OCI-LY7 (cell line): ENCODE measurements around the gene IFNA1. TPM values are rescaled to one million over a fixed set of nuclear protein-coding genes. Genes with fewer than 3 reads are reported as not detected.

Experiments
- BruUV-seq: library from RNA; stranded (reverse); fragments of 400-500 nt; replicated peaks from 2 replicates; lab custom pipeline; 2021; lab: Mats Ljungman, UMichigan
- CTCF ChIA-PET: fragments of 300-600 bp; sonication (Branson Sonifier 250); formaldehyde crosslinking; loops from one replicate; lab custom pipeline; 2022; ENCODE audit warnings: antibody characterized with exemption; ENCODE audit not compliant: unreplicated experiment; lab: Charles Lee
- POLR2A ChIA-PET: fragments of 300-600 bp; sonication (Branson Sonifier 250); formaldehyde crosslinking; loops from one replicate; lab custom pipeline; 2022; ENCODE audit warnings: antibody characterized with exemption; lab: Charles Lee
- DNase-seq: peaks from one replicate; pipeline ENCODE4 v3.0.0-alpha.2; 2015; ENCODE audit warnings: low spot score
- H2AFZ ChIP-seq: fragments of 200-600 bp; sonication (generic), shearing (Covaris generic); 2 replicates; pipeline ENCODE4 v1.6.1; 2014; ENCODE audit warnings: mild to moderate bottlenecking, antibody characterized with exemption, low read length, moderate library complexity
- H3K27ac ChIP-seq: fragments of 200-600 bp; sonication (generic); 2 replicates; pipeline ENCODE4 v1.5.1; 2014; ENCODE audit warnings: mixed run types, low read depth, mild to moderate bottlenecking, moderate library complexity, low read length, inconsistent platforms; ENCODE audit not compliant: poor library complexity, severe bottlenecking
- H3K36me3 ChIP-seq: fragments of 200-600 bp; sonication (generic); 2 replicates; pipeline ENCODE4 v1.6.1; 2014; ENCODE audit warnings: mild to moderate bottlenecking, antibody characterized with exemption, low read length, moderate library complexity, mixed read lengths; ENCODE audit not compliant: insufficient read depth
- H3K4me1 ChIP-seq: fragments of 200-600 bp; sonication (generic); 2 replicates; pipeline ENCODE4 v1.5.1; 2014; ENCODE audit warnings: mild to moderate bottlenecking, low read length; ENCODE audit not compliant: insufficient read depth, poor library complexity, severe bottlenecking
- H3K4me2 ChIP-seq: fragments of 200-600 bp; sonication (generic); 2 replicates; pipeline ENCODE4 v1.6.1; 2014; ENCODE audit warnings: mild to moderate bottlenecking, low read length
- H3K4me3 ChIP-seq: fragments of 200-600 bp; sonication (generic); 2 replicates; pipeline ENCODE4 v1.5.1; 2014; ENCODE audit warnings: mild to moderate bottlenecking, low read depth, low read length; ENCODE audit not compliant: poor library complexity, severe bottlenecking
- H3K79me2 ChIP-seq: fragments of 200-600 bp; sonication (generic); 2 replicates; pipeline ENCODE4 v1.6.1; 2016; ENCODE audit warnings: low read depth, mild to moderate bottlenecking, low read length, moderate library complexity, mixed read lengths; ENCODE audit not compliant: insufficient read depth
- H3K9me2 ChIP-seq: fragments of 200-600 bp; sonication (generic); 2 replicates; pipeline ENCODE4 v1.6.1; 2016; ENCODE audit warnings: mild to moderate bottlenecking, low read length, mixed read lengths; ENCODE audit not compliant: insufficient read depth
- H3K9me3 ChIP-seq: fragments of 200-600 bp; sonication (generic); 2 replicates; pipeline ENCODE4 v1.6.1; 2014; ENCODE audit warnings: mild to moderate bottlenecking, mixed run types, low read length, mixed read lengths
- H4K20me1 ChIP-seq: fragments of 200-600 bp; sonication (generic); 2 replicates; pipeline ENCODE4 v1.6.1; 2014; ENCODE audit warnings: mild to moderate bottlenecking, antibody characterized with exemption, low read length, moderate library complexity, mixed read lengths; ENCODE audit not compliant: insufficient read depth
- CTCF ChIP-seq: fragments of 200-600 bp; sonication (generic); conservative IDR thresholded peaks from 2 replicates; pipeline ENCODE4 v1.5.1; 2014; ENCODE audit warnings: mild to moderate bottlenecking, antibody characterized with exemption, low read length, moderate library complexity, mixed read lengths
- EZH2phosphoT487 ChIP-seq: fragments of 200-600 bp; sonication (generic); IDR thresholded peaks from 2 replicates; pipeline ENCODE4 v1.6.1; 2018; ENCODE audit warnings: low read depth, borderline replicate concordance, mild to moderate bottlenecking, mixed run types, antibody characterized with exemption, low read length, moderate library complexity, mixed read lengths
- intact Hi-C: fragments of 100-400 bp; cut with micrococcal nuclease; formaldehyde crosslinking; loops from one replicate; pipeline ENCODE4 v1.10.0; 2022; ENCODE audit not compliant: unreplicated experiment
- total RNA-seq, 2 experiments: library from RNA; depleted of rRNA in 1 of 2; stranded (reverse); fragments of >200 nt in 1 of 2; shearing (Covaris generic) in 1 of 2; gene quantifications; 2 replicates each; pipeline ENCODE4 v1.2.3, GENCODE V29; 2014 to 2022

IFNA1 gene
- total RNA-seq, 2 experiments from 2014 or later, result not detected

DNA sequence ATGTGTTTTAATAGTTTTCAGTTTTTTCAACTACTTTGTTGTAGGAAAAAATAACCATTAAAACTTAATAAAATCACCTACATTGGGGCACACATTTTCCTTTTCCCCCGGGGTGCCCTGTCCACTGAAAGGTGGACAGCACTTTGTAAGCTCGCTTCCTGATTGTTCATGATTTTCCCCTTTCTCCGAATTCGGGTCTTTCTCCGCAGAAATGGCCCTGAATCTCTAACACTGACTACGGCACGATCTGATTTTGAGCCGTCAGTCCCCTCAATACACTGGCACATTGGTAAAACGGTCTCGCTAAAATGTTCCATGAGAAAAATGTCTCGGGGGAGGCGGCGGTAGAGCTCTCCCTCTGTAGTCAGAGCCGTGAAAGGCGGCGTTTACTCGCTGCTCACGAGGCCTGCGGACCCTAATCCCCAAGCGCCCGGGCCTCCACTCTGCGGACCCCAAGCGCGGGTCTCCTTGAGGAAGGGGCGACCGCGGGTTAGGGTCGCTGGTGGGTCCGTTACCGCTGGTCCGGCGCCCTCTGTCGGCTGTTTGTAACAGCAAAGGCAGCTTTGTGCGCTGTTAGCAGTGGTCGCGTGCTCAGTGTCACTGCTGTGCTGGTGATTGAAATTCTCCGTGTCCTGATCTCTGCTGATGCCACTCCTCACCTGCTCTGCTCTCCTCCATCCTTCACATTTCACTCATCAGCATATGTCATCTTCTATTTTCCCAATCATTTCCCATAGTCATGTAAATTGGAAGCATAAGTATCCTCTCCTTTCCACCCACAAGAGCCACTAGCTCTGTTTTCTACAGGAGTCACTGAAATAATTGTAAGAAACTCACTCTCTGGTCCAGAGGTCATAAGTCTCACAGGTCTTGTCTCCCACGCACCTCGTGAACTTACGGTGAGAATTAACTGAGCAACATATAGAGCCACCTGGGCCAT lies 44.2 kb upstream of the IFNA1 start:
- H3K9me2 ChIP-seq, result no peaks in the 10 kb centered on the region
- TF ChIP-seq CTCF (peak; percentile 82), EZH2phosphoT487 (no peak)
- no peak overlapping the region for H3K4me2 ChIP-seq
- intact Hi-C loops, result loop anchor here (1.0 kb wide), 2 partner anchors 70 to 78 kb away; no protein-coding TSS in a partner anchor
- no peaks in the 10 kb centered on the region for H3K79me2 ChIP-seq
- peak; percentile 32 for DNase-seq
- no peaks in the 10 kb centered on the region for H3K4me1 ChIP-seq
- no peaks in the 10 kb centered on the region for H3K36me3 ChIP-seq
- ChIA-PET CTCF (interaction anchor here (0.6 to 1.4 kb wide), 3 partner anchors 70 to 78 kb away, joined by 3 to 4 read pairs (median 4); no protein-coding TSS in a partner anchor), POLR2A (interaction anchor here (0.6 kb wide), 1 partner anchor 77 kb away, joined by 5 read pairs; no protein-coding TSS in a partner anchor)
- no peak overlapping the region for H3K4me3 ChIP-seq
- H4K20me1 ChIP-seq, result no peaks in the 10 kb centered on the region
- no TSS peak for BruUV-seq
- no peaks in the 10 kb centered on the region for H3K9me3 ChIP-seq
- H2AFZ ChIP-seq, result no peak overlapping the region
- no peak overlapping the region for H3K27ac ChIP-seq

- Histone ChIP-seq H3K9me3 (no peaks in the 10 kb centered on the region), H3K4me2 (no peak overlapping the region), H3K36me3 (no peaks in the 10 kb centered on the region), H3K4me3 (no peak overlapping the region), H2AFZ (no peak overlapping the region), H4K20me1 (no peaks in the 10 kb centered on the region), H3K4me1 (no peaks in the 10 kb centered on the region), H3K9me2 (no peaks in the 10 kb centered on the region), H3K27ac (no peak overlapping the region), H3K79me2 (no peaks in the 10 kb centered on the region)
- CTCF ChIA-PET, result no interaction called here
- POLR2A ChIA-PET, result no interaction called here
- intact Hi-C loops, result no loop called here
- DNase-seq, result no peak
- no TSS peak for BruUV-seq
- TF ChIP-seq EZH2phosphoT487, result no peak
- no peak for TF ChIP-seq CTCF
Observed at GRCh38 chr9:21398955-21399489, 41.2 kb upstream of the IFNA1 start.

DNA sequence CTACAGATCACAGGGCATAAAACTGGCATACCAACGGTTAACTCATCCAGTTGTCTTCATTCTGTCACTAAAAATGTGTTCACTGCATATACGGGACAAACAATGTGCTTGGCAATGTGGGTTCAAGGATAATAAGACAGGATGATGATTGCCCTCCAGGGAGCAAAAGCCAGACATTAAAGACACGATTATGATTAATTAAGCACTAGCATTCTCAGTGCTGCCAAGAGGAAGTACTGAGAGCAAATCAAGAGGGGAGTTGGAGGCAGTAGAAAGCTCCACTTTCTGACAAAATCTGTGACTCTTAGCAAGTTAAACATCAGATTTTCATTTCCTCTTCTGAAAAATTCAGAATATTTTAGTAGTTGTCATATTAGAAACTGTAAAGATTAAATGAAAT lies 40.3 kb upstream of the IFNA1 start:
- ChIA-PET CTCF (no interaction called here), POLR2A (no interaction called here)
- intact Hi-C loops, result no loop called here

More for the DNA sequence above, 40.3 kb upstream of the IFNA1 start:
- Histone ChIP-seq H3K9me3 (no peaks in the 10 kb centered on the region), H4K20me1 (no peaks in the 10 kb centered on the region), H3K4me3 (no peak overlapping the region), H3K4me1 (no peaks in the 10 kb centered on the region), H3K4me2 (no peak overlapping the region), H3K9me2 (no peaks in the 10 kb centered on the region), H3K27ac (no peak overlapping the region), H2AFZ (no peak overlapping the region), H3K36me3 (no peaks in the 10 kb centered on the region), H3K79me2 (no peaks in the 10 kb centered on the region)
- BruUV-seq, result no TSS peak
- TF ChIP-seq CTCF (no peak), EZH2phosphoT487 (no peak)
- no peak for DNase-seq
